ENCODE data around the gene RAB22A.

RAB22A gene

DNA sequence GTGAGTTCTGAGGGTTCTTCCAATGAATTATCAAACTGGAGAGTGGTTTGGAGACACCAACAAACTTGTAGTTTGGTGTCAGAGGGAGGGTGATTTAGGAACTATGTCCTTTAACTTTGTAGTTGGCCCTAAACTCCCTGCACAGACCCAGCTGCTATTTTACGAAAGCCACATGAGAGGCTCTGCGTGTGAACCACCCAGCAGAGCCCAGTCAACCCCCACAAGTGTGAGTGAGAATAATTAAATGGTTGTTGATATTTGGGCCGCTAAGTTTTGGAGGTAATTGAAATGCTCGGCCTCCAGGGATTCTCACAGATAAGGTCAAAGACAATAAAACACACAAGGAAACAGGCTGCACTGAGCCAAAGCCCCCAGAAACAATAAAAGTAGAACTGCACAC lies 72.6 kb downstream of the RAB22A start:
- no peak for ATAC-seq
- Mint-ChIP-seq H3K9me3 (peaks cover 14 to 24% of the 10 kb centered on the region in 2 donors), H3K4me1 (no peaks in the 10 kb centered on the region), H3K4me3 (no peak overlapping the region), H3K27me3 (peaks cover 43% of the 10 kb centered on the region), H3K27ac (no peak overlapping the region)
- DNase-seq, result no peak

DNA sequence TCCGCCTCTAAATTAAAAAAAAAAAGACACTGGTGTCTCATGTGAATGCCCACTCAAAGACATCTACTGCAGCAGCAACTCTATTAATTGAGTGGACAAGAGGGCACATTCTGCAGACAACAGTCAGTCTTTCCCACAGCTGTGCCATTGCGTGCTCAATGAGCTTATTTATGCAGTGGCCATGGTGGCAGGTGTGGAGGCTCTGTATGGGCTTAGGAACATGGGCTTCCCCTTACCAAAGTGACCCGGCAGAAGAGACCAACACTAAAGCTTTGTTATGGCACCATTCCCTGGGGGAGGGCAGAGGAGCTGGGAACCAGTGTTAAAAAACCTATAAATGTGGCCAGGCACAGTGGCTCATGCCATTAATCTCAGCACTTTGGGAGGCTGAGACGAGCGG lies 75.3 kb downstream of the RAB22A start:
- Mint-ChIP-seq H3K27ac (no peak overlapping the region), H3K4me1 (peaks cover under 1% of the 10 kb centered on the region), H3K4me3 (no peak overlapping the region), H3K9me3 (peaks cover 14 to 24% of the 10 kb centered on the region in 2 donors), H3K27me3 (peaks cover 28% of the 10 kb centered on the region)
- DNase-seq (no peak), ATAC-seq (no peak)

DNA sequence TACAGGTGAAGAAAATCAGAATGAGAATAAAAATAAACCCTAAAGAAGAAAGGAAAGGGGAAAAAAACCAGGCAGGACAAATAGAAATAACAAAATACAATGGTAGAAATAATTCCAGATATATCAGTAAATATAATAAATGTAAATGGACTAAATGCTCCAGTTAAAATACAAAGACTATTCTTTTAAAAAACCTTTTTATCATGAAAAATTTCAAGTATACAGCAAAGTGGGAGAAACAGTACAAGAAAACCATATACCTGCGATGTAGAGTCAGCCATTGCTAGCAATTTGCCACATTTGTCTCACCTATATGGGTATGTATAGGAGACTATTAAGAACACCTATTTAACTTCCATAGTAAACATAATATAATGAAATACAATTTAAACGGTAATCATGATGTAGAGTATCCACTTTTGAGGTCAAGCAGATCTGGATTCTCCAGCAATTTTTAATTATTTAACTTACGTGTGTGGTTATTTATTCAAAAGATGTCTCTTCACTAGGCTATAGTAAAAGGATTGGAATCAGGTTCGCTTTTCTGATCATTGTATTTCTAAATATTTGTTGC lies 78.6 kb downstream of the RAB22A start:
- no peak for ATAC-seq
- Mint-ChIP-seq H3K4me3 (peak overlapping the region in 1 of 2 donors; percentile 96), H3K27ac (no peak overlapping the region)

DNA sequence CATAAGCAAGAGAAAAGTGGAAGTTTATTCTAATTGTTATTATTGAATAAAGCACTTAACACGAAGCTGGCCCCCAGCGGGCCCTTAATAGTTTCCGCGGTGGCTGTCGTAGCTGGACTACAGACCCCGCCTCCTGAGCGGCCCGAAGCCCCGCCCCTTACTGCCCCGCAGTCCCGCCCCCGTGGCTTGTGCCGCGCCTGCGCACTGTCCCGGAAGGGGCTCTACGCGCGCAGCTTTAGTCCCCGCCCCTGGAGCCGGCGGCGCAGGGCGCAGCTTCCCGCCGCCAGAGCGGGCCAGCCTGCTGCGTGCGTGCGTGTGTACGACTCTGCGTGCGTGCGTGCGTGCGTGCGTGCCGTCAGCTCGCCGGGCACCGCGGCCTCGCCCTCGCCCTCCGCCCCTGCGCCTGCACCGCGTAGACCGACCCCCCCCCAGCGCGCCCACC lies 79.4 kb downstream of the RAB22A start, which contains the start of gene VAPB:
VAPB (plus strand) TSS at position 348 of the 442 bp plus-strand sequence. CDS start 231 bp downstream, outside the sequence.
- DNase-seq (peak; percentile 97), ATAC-seq (peak; percentile 100)
- peak within 1 kb of the TSS; percentile 93 to 96 for H3K4me3 Mint-ChIP-seq
- peak within 1 kb of the TSS; percentile 96 to 98 for H3K27ac Mint-ChIP-seq
- H3K4me1 Mint-ChIP-seq, result peaks cover 41% of the 10 kb centered on the region
- H3K9me3 Mint-ChIP-seq, result peaks cover 0 to 8% of the 10 kb centered on the region in 2 donors
- peaks cover 10% of the 10 kb centered on the region for H3K27me3 Mint-ChIP-seq

More for the DNA sequence above, 78.6 kb downstream of the RAB22A start:
- H3K9me3 Mint-ChIP-seq, result peaks cover 0 to 8% of the 10 kb centered on the region in 2 donors
- peaks cover 34% of the 10 kb centered on the region for H3K4me1 Mint-ChIP-seq
- peaks cover 18% of the 10 kb centered on the region for H3K27me3 Mint-ChIP-seq
- DNase-seq, result no peak

DNA sequence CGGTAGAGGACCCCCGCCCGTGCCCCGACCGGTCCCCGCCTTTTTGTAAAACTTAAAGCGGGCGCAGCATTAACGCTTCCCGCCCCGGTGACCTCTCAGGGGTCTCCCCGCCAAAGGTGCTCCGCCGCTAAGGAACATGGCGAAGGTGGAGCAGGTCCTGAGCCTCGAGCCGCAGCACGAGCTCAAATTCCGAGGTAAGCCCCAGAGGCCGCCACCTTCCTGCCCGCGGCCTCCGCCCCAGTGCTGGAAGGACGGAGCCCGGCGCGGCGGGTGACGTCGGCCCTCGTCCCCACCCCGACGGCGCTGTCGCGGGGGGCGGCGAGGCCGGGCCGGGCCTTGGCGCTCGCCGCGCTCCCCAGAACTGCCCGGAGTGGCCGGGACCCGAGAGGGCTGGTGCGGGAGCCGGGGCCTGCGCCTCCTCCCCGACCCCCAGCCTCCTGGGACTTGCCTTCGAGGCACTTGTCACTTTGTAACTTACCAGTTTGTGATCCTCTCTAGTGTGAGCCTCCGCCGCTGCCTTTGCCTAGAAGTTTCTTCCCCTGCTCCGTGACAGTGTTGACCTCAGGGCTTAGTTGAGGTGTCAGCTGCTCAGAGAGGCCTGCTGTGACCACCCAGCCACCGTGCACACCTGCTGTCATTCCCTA lies 79.9 kb downstream of the RAB22A start:
- H3K4me1 Mint-ChIP-seq, result peaks cover 47% of the 10 kb centered on the region
- peak; percentile 56 for ATAC-seq

DNA sequence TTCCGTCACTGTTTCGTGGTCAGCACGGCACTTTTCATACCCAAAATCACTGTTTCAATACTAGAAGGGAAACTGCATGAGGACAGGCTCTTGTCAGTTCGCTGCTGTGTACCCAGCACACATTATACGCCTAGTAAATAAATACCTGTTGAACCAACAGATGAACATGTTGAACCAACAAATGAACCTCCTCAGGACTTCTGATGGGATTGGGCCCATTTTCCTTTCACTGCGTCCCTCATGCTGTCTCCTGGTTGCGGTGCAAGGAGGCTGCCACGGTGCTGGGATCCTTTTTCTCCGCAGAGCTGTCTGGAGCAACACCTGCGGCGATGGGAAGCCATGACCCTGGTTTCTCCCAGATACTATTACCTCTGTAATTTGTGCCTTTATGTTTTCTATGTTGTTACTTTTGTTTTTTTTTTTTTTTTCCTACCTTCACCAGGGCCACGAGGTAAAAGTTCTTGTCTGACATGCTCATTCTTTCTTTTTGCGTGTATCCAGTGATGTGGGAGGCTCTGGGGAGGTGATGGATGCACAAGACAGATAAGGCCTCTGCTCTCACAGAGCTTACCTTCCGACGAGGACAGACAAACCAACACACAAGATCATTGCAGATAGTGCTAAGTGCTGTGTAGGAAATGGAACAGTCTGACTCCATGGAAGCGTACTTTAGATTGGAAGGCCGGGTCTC lies 80.6 kb downstream of the RAB22A start:
- no peak for ATAC-seq
- no peak for DNase-seq
- H3K4me3 Mint-ChIP-seq, result peak overlapping the region; percentile 93 to 96
- peak overlapping the region; percentile 96 to 98 for H3K27ac Mint-ChIP-seq
- peaks cover 0 to 8% of the 10 kb centered on the region in 2 donors for H3K9me3 Mint-ChIP-seq
- H3K4me1 Mint-ChIP-seq, result peaks cover 53% of the 10 kb centered on the region
- H3K27me3 Mint-ChIP-seq, result no peaks in the 10 kb centered on the region

More for the DNA sequence above, 79.9 kb downstream of the RAB22A start:
- H3K27me3 Mint-ChIP-seq, result peaks cover 5% of the 10 kb centered on the region
- DNase-seq, result peak in 1 of 2 donors; percentile 34
- peak overlapping the region; percentile 93 to 96 for H3K4me3 Mint-ChIP-seq
- peak overlapping the region; percentile 96 to 98 for H3K27ac Mint-ChIP-seq
- peaks cover 0 to 8% of the 10 kb centered on the region in 2 donors for H3K9me3 Mint-ChIP-seq

DNA sequence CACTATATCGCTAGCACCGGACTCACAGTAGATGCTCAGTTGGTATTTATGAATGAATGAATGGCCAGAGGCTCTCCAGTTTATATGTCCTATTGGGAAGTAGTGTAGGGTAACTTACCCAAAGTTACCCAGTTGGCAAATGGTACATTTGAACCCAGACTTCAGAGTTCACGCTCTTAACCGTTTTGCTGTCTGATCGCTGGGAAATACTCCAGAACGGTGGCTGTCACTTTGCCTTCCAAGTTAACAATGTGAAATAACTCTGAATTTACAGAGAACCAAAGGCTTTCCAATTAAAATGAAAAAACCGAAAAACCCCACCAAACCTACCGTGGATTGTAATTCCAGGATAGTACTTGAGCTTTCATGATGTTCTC lies 81.1 kb downstream of the RAB22A start:
- Mint-ChIP-seq H3K27ac (no peak overlapping the region), H3K27me3 (no peaks in the 10 kb centered on the region), H3K9me3 (peaks cover 0 to 8% of the 10 kb centered on the region in 2 donors), H3K4me1 (peaks cover 58% of the 10 kb centered on the region), H3K4me3 (peak overlapping the region; percentile 93 to 96)
- DNase-seq (no peak), ATAC-seq (no peak)

DNA sequence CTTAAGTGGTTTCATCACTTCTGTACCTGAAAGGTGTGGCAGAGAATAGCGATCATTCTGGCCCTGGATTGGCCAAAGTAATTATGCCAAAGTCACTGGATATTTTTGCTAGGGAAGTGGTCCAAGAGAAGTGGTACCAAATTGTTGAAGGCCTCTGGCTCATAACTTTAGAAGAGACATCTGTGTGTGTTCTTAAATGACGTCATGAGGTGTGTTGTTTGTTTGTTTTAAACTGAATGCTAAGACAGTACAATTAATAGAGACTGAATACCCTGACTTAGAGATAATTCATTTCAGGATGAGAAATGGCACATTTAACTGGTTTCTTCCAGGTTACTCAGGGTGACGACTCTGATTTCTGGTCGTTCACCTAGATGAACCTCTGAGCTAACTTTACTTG lies 82.8 kb downstream of the RAB22A start:
- no peaks in the 10 kb centered on the region for H3K27me3 Mint-ChIP-seq
- H3K4me1 Mint-ChIP-seq, result peaks cover 70% of the 10 kb centered on the region
- DNase-seq, result no peak
- H3K9me3 Mint-ChIP-seq, result peaks cover 0 to 8% of the 10 kb centered on the region in 2 donors
- H3K4me3 Mint-ChIP-seq, result peak overlapping the region in 1 of 2 donors; percentile 18
- no peak for ATAC-seq
- no peak overlapping the region for H3K27ac Mint-ChIP-seq

DNA sequence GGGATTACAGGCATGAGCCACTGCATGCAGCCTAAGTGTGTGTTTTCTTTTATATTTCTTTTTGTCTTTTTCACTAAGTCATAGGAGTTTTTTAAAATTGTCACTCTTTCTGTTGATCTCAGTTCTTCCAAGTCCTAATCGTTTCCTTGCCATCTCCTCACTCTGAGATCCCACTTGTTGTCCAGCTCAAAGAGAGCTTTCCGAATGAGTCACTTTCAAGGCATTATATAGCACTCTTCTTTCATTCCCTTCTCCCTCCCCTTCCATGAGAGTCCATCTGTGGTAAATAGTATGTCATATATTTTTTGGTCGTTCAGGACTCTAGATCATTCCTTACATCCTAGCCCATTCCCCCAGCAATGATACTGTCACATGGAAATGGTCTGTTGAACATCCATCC lies 83.8 kb downstream of the RAB22A start:
- ATAC-seq (no peak), DNase-seq (no peak)
- Mint-ChIP-seq H3K9me3 (peaks cover 0 to 8% of the 10 kb centered on the region in 2 donors), H3K4me3 (no peak overlapping the region), H3K27me3 (no peaks in the 10 kb centered on the region), H3K27ac (peak overlapping the region in 1 of 2 donors; percentile 8), H3K4me1 (peaks cover 74% of the 10 kb centered on the region)

DNA sequence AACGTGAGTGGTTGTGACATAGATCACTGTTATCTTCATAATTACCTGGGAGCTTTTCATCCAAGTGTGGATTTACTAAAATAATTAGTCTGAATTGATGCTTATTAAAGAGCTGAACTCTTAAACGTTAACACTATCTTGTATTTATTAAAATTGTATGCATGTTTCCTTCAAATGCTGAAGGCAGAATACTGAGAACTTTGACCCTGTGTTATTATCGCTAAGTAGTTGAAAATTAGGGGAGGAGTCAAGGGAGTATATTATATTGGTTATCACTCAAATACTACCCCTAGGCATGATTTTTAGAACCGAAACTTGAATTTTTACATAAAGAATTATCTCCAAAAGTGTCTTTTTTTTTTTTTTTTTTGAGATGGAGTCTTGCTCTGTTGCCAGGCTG lies 85.3 kb downstream of the RAB22A start:
- peaks cover 81% of the 10 kb centered on the region for H3K4me1 Mint-ChIP-seq
- peaks cover 0 to 8% of the 10 kb centered on the region in 2 donors for H3K9me3 Mint-ChIP-seq
- ATAC-seq, result no peak
- H3K27ac Mint-ChIP-seq, result no peak overlapping the region
- no peak overlapping the region for H3K4me3 Mint-ChIP-seq
- no peaks in the 10 kb centered on the region for H3K27me3 Mint-ChIP-seq
- no peak for DNase-seq

DNA sequence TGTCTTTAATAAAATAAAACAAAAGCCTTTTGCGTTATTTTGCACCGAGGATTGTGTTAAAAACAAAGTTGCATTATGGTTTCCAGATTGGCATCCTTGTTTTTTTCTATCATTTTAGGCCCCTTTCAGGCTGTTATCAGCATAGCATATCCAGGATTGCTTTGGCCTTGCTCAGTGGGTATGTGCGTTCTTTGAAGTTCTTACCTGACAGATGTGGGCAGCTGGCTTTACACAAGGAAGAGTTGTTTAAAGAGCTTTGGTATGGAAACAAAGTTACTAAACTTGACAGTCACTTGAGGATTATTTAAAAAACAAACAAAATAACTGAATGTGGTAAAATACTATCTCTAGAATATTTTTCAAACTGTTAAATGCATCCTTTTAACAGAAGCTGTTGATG lies 86.1 kb downstream of the RAB22A start:
- DNase-seq (no peak), ATAC-seq (no peak)
- Mint-ChIP-seq H3K9me3 (no peaks in the 10 kb centered on the region), H3K4me1 (peaks cover 72% of the 10 kb centered on the region), H3K27me3 (no peaks in the 10 kb centered on the region), H3K27ac (no peak overlapping the region), H3K4me3 (no peak overlapping the region)

DNA sequence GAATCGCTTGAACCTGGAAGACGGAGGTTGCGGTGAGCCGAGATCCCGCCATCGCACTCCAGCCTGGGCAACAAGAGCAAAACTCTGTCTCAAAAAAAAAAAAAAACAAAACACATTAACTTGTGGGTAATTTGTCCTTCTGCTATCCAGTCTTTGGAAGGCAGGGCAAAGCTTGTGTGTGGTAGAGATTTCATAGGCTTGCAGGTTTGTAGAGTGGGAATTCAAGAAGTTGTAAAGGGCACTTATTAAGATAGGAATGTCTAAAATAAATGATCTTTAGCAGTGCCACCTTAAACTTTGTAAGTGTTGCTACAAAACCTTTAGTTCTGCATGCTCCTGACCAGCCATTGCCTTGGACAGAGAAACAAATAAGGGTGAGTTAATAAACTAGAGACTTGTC lies 87.9 kb downstream of the RAB22A start:
- Mint-ChIP-seq H3K27ac (no peak overlapping the region), H3K27me3 (no peaks in the 10 kb centered on the region), H3K4me3 (no peak overlapping the region), H3K4me1 (peaks cover 54% of the 10 kb centered on the region), H3K9me3 (no peaks in the 10 kb centered on the region)
- DNase-seq (no peak), ATAC-seq (no peak)

DNA sequence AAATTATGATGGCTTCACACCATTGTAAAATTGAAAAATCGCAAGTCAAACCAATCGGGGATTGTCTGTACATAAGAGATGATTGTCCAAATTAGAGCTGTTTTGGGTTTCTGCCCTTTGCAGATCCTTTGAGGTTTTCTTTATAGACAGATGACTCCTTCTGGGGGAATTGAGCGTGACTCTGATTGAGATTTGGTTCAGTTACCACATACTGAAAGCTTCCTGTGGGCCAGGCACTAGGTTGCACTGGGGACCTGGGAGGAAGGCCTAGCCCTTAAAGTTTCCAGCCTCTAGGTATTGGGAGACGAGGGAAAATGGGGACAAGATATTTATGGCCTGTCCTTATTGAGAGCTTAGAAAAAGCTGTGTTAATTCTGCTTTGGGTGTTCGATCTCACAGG lies 88.7 kb downstream of the RAB22A start:
- ATAC-seq (peak; percentile 59), DNase-seq (no peak)
- Mint-ChIP-seq H3K4me3 (no peak overlapping the region), H3K9me3 (no peaks in the 10 kb centered on the region), H3K4me1 (peaks cover 46% of the 10 kb centered on the region), H3K27me3 (no peaks in the 10 kb centered on the region), H3K27ac (no peak overlapping the region)

DNA sequence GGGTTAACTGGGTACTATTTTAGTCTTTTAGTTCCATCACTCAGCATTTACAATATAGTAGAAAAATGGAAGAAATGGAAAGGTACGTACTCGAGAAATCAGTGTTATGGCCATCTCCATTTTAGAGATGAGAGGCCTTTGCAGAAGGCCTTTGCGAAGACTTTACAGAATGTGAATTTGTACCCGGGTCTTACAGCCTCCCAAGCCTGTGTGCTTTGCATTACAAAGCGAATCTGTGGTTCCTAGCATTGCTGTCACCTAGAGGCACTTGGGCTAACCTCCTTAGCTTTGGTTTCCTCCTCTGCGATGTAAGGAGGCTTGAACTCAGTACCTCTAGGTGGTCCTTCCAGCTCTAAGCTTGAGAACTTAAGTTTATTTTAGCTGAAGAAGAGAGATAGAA lies 90.4 kb downstream of the RAB22A start:
- Mint-ChIP-seq H3K4me1 (peaks cover 30% of the 10 kb centered on the region), H3K27ac (no peak overlapping the region)
- no peak for ATAC-seq

DNA sequence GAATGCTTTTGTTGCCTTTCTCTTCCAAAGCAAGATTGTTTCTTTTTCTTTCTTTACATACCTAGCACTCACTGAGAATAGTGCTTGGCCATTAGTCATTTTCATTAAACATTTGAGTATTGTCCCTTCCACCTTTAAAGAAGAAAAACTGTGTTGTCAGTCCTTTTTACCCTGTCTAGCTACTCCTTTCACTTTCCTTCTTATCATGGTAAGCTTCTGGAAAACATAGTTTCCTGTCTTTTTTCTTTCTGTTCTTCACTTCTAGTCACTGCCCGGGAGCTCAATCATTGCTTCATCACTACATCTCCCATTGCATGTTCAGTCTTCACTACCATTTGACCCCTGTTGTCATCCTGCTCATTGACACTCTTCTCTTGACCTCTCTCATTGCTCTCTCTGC lies 91.6 kb downstream of the RAB22A start:
- ATAC-seq (no peak), DNase-seq (no peak)
- Mint-ChIP-seq H3K27ac (no peak overlapping the region), H3K4me1 (peaks cover 18% of the 10 kb centered on the region), H3K27me3 (no peaks in the 10 kb centered on the region), H3K4me3 (no peak overlapping the region), H3K9me3 (no peaks in the 10 kb centered on the region)

More for the DNA sequence above, 90.4 kb downstream of the RAB22A start:
- Mint-ChIP-seq H3K4me3 (no peak overlapping the region), H3K9me3 (no peaks in the 10 kb centered on the region), H3K27me3 (no peaks in the 10 kb centered on the region)
- no peak for DNase-seq

DNA sequence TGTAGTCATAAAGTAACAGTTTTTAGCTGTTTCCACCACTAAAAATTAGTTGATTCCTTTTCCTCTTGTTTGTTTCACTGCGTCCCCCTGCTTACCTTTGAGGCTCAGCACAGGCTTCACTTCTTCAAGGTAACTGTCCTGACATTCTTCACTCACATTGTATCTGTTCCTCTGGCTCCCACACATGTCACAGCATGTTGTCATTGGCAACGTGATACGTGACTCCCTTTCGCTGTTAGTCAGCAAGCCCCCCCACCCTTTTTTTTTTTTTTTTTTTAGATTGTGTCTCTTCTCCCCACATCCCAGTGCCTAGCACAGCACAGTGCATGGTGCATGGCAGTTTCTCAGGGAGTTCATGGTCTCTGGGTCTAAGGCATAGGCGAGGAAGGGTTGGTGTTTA lies 92.8 kb downstream of the RAB22A start:
- Mint-ChIP-seq H3K27ac (no peak overlapping the region), H3K4me1 (peaks cover 12% of the 10 kb centered on the region), H3K27me3 (no peaks in the 10 kb centered on the region), H3K4me3 (no peak overlapping the region), H3K9me3 (no peaks in the 10 kb centered on the region)
- no peak for DNase-seq
- ATAC-seq, result peak; percentile 42
